Activated CD4-positive, alpha-beta T cell treated with anti-CD3 and anti-CD28 coated beads for 48 hours (primary cell): Measurements from ENCODE around the gene PRMT1.
"Not testable (repeated sequence)": the region's sequence is repeated elsewhere in the genome, so short reads cannot be mapped to it uniquely, and the experiment has no call there.

ENCODE experiments used
- DNase-seq: peaks from one replicate; pipeline ENCODE4 v3.0.0-alpha.2; 2020

PRMT1 gene

GRCh38 chr19:49689133-49690078 lies 12.3 kb downstream of the PRMT1 start, which contains the start of gene ADM5:
ADM5 (plus strand) TSS chr19:49689594; CDS start chr19:49689838, 244 bp downstream.
- DNase-seq = peak; percentile 66

- DNase-seq = no peak
Measured at GRCh38 chr19:49690079-49690655, 13.1 kb downstream of the PRMT1 start.

- DNase-seq = peak; percentile 80
Measured at GRCh38 chr19:49690656-49691242, 13.7 kb downstream of the PRMT1 start, which contains the start of gene CPT1C. CPT1C (plus strand) TSS chr19:49691116; CDS start chr19:49692253, 1,137 bp downstream.

- peak; percentile 66 for DNase-seq
Measured at GRCh38 chr19:49691243-49692146, 14.4 kb downstream of the PRMT1 start.

- no peak for DNase-seq
Measured at GRCh38 chr19:49692147-49692506, 15.1 kb downstream of the PRMT1 start.

- DNase-seq = no peak
Measured at GRCh38 chr19:49696115-49696514, 19.0 kb downstream of the PRMT1 start.

- no peak for DNase-seq
Measured at GRCh38 chr19:49696865-49697264, 19.8 kb downstream of the PRMT1 start.

GRCh38 chr19:49699364-49699763 lies 22.3 kb downstream of the PRMT1 start:
- no peak for DNase-seq

- DNase-seq = no peak
Measured at GRCh38 chr19:49700563-49700962, 23.5 kb downstream of the PRMT1 start.

- DNase-seq = no peak
Measured at GRCh38 chr19:49701271-49701786, 24.3 kb downstream of the PRMT1 start.

- DNase-seq = no peak
Measured at GRCh38 chr19:49704888-49705642, 28.0 kb downstream of the PRMT1 start.

- DNase-seq = no peak
Measured at GRCh38 chr19:49705919-49706318, 28.8 kb downstream of the PRMT1 start.

GRCh38 chr19:49710372-49710951 lies 33.4 kb downstream of the PRMT1 start:
- DNase-seq = no peak

GRCh38 chr19:49712397-49712859 lies 35.4 kb downstream of the PRMT1 start:
- no peak for DNase-seq

GRCh38 chr19:49713236-49713845 lies 36.3 kb downstream of the PRMT1 start:
- no peak for DNase-seq

GRCh38 chr19:49716154-49716553 lies 39.1 kb downstream of the PRMT1 start:
- DNase-seq = no peak

GRCh38 chr19:49718511-49718910 lies 41.4 kb downstream of the PRMT1 start:
- no peak for DNase-seq

GRCh38 chr19:49718991-49719390 lies 41.9 kb downstream of the PRMT1 start:
- no peak for DNase-seq

- not testable (repeated sequence) for DNase-seq
Measured at GRCh38 chr19:49719420-49719819, 42.3 kb downstream of the PRMT1 start.

- no peak for DNase-seq
Measured at GRCh38 chr19:49727217-49728030, 50.4 kb downstream of the PRMT1 start.
